NCI-H1930 (cell line): ENCODE measurements around the gene PFKFB2.

Experiments used
- DNase-seq, 2 experiments: peaks; one replicate each; lab custom pipeline; 2025; lab: John Stamatoyannopoulos, UW

PFKFB2 gene

DNA sequence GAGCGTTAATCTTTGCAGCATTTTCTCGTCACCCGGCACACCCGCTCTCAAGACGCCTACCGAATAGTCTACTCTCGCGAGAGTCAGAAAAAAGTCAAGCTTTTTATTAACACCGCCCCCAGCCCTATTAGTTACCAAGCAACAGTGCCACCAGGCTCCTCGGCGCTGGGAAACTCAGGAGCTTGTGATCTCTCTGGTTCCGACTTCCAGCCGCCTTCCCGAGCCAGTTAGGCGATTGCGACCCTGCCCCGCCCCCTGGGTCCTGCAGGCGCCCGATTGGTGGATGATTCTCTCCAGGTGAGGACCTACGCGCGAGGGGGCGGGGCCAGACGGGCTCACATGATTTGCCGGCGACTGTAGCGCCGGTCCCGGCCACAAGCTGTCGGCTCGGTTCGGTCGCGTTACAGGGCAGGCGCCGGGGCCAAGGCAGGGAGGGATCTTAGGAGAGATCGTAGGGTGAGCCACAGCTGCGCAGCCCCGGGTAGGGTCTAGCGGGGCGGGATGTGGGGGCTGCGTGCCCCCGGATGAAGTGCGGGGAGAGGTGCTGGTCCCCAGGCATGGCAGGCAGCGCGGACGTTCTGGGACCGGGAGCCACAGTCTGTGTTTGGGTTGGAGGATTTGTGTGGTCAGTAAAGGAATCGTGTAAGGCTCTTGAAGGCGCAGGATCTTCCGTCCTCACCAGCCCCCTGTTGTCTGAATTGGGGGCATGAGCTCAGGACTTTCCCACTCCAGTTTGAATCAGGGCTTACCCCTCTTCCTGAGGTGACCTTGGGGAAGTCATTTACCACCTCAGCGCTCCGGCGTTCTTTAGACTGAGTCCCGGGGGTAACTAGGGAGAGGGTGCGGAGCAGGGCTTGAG lies at the start of gene PFKFB2:
PFKFB2 (plus strand) TSS at position 365 of the 859 bp plus-strand sequence. CDS start 1,443 bp downstream, outside the sequence.
- peak; percentile 97 to 98 for DNase-seq

GRCh38 chr1:207004931-207005830 lies 47.9 kb upstream of the PFKFB2 start:
- peak; percentile 44 to 52 for DNase-seq

GRCh38 chr1:207006083-207006482 lies 47.0 kb upstream of the PFKFB2 start:
- DNase-seq: no peak

DNA sequence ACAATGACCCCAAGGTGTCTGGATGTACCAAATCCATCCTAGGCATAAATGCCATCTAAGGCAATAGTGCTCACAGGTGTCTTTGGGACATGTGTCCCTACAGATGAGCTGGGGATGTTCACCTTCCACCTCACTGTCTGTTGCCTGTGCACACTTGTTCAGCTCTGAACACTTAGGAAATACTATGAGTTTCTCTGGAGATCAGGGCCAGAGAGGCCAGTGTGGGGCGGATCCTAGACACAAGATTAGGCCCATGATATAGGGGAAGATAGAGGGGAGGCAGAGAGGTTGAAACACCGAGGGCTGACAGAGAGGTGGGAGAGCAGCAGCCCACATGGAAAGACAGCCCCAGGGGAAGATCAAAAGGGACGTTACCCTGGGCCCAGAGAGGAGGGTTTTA lies 46.2 kb upstream of the PFKFB2 start:
- no peak for DNase-seq

DNA sequence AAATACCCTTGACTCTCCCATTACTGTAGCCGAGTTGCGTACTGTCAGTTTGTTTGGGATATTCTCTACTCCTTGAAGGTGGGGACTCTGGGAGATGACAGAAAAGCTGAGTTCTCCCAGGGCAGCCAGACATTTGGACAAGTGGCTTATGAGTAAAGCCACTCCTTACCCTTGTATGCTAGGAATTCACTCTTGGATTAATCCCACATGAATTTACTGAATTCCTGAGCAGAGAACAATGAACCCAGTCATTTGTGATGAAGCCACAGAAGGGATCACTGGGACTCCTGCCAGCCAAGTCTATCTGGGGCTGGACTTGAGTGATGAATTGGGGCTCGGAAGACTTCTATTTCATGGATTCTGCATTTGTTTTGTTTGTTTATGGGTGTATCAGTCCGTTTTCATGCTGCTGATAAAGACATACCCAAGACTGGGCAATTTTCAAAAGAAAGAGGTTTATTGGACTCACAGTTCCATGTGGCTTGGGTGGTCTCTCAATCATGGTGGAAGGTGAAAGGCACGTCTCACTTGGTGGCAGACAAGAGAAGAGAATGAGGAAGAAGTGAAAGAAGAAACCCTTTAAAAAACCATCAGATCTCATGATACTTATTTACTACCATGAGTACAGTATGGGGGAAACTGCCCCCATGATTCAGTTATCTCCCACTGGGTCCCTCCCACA lies 45.6 kb upstream of the PFKFB2 start:
- DNase-seq: no peak

- no peak for DNase-seq
These were observed 43.8 kb upstream of the PFKFB2 start for GRCh38 chr1:207009182-207009850.

GRCh38 chr1:207009945-207010344 lies 43.1 kb upstream of the PFKFB2 start:
- DNase-seq: no peak

DNA sequence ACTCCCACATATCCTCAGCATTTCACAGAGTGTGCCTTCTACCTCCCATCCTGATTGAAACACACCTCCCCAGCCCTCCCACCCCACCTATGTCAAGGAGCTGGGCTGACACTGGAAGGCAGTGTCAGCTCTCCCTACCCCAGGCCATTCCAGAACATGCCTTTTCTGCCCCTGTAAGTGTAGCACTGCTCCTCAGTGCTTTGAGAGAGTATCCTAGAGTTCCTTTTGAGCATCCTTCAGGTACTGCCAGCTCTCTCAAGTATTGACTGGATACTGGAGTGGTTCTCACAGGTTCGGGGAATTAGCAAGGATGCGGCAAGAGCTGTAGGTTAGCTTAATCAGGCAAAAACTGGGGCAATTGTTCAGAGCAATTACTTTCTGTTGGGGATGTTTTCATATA lies 42.3 kb upstream of the PFKFB2 start:
- no peak for DNase-seq

- DNase-seq: no peak
These were observed 39.6 kb upstream of the PFKFB2 start for GRCh38 chr1:207013321-207014085.

- DNase-seq: no peak
These were observed 38.3 kb upstream of the PFKFB2 start for GRCh38 chr1:207014728-207015127.

DNA sequence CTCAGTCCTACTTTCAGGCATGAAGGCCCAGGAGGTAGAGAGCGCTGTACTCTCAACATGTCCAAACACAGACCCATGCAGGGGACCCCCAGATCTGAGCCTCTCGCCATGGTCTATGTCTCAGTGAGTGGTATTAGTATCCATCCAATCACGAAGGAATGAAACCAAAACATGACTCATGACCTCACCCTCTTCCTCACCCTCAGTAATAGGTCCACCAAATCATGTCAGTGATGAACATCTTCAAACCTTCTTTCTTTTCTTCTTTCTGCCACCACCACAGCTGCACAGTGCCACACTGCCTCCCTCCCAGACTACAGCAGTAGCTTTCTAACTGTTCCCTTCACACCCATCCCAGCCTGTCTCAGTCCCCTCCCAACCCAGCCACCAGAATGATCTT lies 37.3 kb upstream of the PFKFB2 start:
- no peak for DNase-seq

DNA sequence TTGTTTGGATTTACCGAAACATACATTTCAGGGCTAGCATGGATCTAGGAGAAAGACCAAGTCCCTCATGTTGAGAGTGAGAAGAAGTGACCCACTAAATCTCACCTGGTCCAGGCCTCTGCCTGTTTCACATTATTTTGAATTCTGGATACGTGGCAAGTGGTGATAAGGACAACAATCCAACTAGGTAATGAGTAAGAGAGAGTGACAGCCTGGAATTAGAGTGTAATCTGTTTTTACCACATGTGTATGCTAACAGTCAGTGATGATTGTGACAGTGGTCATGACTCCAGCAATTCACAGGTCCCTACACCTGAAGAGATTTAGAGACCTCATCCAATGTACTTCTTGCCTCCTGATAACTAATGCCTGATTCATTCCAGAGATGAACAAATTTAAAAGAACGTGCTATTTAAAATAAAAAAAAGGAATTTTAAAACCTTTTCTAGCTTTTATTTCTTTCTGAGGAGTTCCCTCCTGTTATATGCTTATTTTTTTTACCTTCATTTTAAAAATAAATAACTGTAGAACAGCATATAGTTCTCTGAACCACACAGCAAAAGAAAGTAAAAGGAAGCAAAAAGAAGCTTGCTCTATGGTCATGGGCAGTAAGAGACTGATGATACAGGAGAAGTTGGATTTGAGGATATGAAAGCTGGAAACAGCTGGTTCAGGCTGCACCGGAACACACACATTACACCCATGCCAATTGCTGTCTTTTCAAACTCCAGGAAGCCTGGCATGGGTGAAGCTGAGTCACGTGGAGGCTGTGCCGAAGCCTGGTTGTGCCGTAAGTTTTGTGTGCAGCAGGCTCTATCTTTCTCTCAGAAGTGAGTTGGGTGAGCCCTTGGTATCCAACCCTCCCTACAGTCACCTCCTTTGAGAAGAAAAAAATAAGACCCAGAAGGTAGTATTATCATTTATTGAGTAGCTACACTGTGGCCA lies 35.2 kb upstream of the PFKFB2 start:
- no peak for DNase-seq

GRCh38 chr1:207018707-207019106 lies 34.4 kb upstream of the PFKFB2 start:
- DNase-seq: no peak

GRCh38 chr1:207019161-207019560 lies 33.9 kb upstream of the PFKFB2 start:
- DNase-seq: no peak

DNA sequence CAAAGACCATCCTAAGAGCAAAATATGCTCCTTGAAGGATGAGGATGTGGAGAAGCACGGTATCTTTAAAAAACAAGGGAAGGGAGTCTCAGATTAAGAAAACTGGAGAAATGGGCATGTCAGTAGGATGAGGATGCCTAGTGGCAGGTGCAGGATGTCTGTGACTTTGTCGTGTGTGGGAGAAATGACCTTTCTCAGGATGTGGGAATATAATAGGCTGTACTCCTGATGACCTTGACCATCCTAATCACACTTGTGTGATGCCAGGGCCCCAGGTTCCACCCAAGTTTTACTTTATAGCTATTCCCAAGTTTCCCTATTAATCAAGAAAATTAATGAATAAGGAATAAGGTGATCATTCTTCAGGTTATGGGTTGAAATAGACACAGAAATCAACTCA lies 33.4 kb upstream of the PFKFB2 start:
- DNase-seq: no peak

- DNase-seq: no peak
These were observed 32.9 kb upstream of the PFKFB2 start for GRCh38 chr1:207020065-207020708.

DNA sequence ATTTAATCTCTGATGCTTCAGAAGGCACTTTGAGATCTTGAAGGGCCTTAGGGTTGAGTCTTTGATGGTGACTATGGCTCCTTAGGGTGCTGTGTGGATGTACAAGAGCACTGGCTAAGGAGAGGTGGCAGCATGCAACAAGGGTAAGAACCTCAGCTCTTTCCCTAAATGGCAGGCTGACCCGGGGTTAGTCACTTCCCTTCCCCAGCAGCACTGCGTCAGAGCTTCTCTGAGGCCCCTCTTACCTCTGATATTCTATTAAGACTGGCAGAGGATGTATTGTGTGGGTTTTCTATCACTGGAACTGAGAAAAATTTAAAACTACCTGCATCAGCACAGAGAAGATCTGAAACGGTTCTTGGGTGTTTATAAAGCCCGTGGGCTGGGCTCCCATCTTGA lies 32.4 kb upstream of the PFKFB2 start:
- no peak for DNase-seq

- DNase-seq: no peak
These were observed 31.8 kb upstream of the PFKFB2 start for GRCh38 chr1:207021139-207021861.
